ENCODE measurements around the gene PHGDH. TPM values are rescaled to one million over a fixed set of nuclear protein-coding genes. Genes with fewer than 3 reads are reported as not detected.
A peak's percentile ranks its signal among the peaks of the same experiment; 100 is the strongest.

The PHGDH gene
- 100 to 1,000 TPM; 147 to 156 TPM for total RNA-seq

DNA sequence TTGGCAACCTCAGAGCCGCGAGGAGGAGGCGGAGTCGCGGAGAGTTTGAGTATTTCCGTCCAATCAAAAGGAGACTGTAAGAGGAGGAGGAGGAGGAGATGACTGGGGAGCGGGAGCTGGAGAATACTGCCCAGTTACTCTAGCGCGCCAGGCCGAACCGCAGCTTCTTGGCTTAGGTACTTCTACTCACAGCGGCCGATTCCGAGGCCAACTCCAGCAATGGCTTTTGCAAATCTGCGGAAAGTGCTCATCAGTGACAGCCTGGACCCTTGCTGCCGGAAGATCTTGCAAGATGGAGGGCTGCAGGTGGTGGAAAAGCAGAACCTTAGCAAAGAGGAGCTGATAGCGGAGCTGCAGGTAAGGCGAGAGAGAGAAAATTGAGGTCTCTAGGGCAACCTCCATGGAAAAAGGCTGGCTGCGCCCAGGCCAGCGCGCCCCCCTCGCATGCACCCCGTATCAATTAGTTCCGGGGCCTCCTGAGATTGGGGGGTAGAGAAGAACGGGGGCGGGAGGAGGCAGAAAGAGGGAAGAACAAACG lies at the start of gene PHGDH:
TSS of gene PHGDH (plus strand) at position 131 of the 538 bp plus-strand sequence. CDS start at position 220, 89 bp downstream.
- peak within 1 kb of the TSS; percentile 95 for H3K27ac Mint-ChIP-seq
- ATAC-seq (ENCODE audit: low read depth): peak; percentile 81
- H3K9me3 Mint-ChIP-seq: no peaks in the 10 kb centered on the region
- POLR2A ChIA-PET: interaction anchor here (0.7 to 1.2 kb wide), 7 partner anchors 12 to 464 kb away, joined by 3 to 4 read pairs (median 3); partner anchors contain the start of gene SEC22B
- peak within 1 kb of the TSS; percentile 98 for H3K4me3 Mint-ChIP-seq
- peaks cover 43% of the 10 kb centered on the region for H3K4me1 Mint-ChIP-seq
- peak; percentile 70 for DNase-seq
- peaks cover 15% of the 10 kb centered on the region for H3K27me3 Mint-ChIP-seq
- peaks cover 15% of the 10 kb centered on the region for H3K36me3 Mint-ChIP-seq

DNA sequence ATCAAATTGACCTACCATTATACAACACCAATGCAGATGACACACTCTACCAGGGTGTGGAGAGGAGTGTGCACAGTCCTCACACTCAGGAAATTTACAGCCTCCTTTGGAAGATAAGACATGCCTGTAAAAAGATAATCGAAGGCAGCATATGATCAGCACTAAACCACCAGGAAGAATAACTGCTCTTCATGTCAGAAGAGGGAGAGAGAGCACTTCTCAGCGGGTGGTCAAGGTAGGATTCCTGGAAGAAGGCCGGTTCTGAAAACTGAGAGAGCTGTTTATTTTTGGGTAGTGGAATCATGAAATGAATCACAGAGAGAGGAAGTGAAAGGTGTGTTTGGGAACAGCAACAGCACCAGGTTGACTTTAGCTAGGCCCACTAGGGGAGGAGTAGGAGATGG lies 49.7 kb upstream of the PHGDH start:
- Mint-ChIP-seq H3K27ac (no peak overlapping the region), H3K4me3 (no peak overlapping the region), H3K9me3 (no peaks in the 10 kb centered on the region), H3K36me3 (no peaks in the 10 kb centered on the region), H3K27me3 (peaks cover 36% of the 10 kb centered on the region), H3K4me1 (peaks cover 2% of the 10 kb centered on the region)
- ATAC-seq (ENCODE audit: low read depth): no peak
- POLR2A ChIA-PET: no interaction called here
- DNase-seq: no peak

DNA sequence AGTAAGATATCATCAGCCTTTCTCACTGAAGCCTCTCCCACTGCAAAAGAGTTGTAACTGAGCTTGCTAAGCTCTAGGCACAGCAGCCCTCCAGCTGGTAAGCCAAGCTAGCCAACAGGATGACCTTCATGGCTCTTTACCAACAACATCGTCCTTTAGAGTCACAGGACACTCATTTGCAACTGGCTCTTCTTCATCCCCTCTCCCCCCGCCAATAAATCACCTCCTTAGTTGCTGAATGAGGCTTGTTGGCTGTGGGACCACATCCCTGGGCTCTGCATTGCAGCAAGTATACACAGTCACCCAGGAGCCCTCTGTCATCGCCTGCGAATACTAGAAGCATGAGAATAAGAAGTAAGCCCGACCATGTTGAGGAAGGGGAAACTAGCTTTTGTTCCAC lies 47.7 kb upstream of the PHGDH start:
- Mint-ChIP-seq H3K27ac (no peak overlapping the region), H3K9me3 (no peaks in the 10 kb centered on the region), H3K36me3 (no peaks in the 10 kb centered on the region), H3K4me1 (peaks cover 2% of the 10 kb centered on the region), H3K4me3 (no peak overlapping the region), H3K27me3 (peaks cover 36% of the 10 kb centered on the region)
- POLR2A ChIA-PET: no interaction called here
- ATAC-seq (ENCODE audit: low read depth): no peak
- DNase-seq: no peak

- POLR2A ChIA-PET: interaction anchor here (0.7 kb wide), 1 partner anchor 100 kb away, joined by 3 read pairs; no protein-coding TSS in a partner anchor
- DNase-seq (no peak), ATAC-seq (ENCODE audit: low read depth) (no peak)
- no peaks in the 10 kb centered on the region for H3K36me3 Mint-ChIP-seq
- no peak overlapping the region for H3K4me3 Mint-ChIP-seq
- peaks cover 37% of the 10 kb centered on the region for H3K27me3 Mint-ChIP-seq
- no peak overlapping the region for H3K27ac Mint-ChIP-seq
- H3K9me3 Mint-ChIP-seq: no peaks in the 10 kb centered on the region
- H3K4me1 Mint-ChIP-seq: peaks cover 2% of the 10 kb centered on the region
Measured at GRCh38 chr1:119667173-119667572, 44.6 kb upstream of the PHGDH start.

DNA sequence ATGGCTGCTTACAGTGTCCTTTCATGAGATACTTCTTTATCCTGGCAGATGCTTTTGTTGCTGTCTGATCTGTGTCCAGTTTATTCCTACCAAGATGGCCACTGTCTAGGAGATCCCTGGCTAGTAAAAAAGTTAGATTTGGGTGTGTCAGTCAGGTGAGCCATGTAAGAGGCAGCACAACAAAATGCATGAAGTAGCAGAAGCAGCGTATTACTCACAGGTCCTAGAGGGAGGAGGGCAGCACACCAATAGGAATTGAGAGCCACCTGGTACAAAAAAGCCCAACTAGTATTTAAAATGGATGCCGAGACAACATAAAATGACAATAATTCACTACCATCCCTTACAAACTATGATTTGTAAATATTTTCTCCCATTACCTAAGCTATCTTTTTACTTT lies 40.8 kb upstream of the PHGDH start:
- Mint-ChIP-seq H3K4me1 (peaks cover 5% of the 10 kb centered on the region), H3K27ac (no peak overlapping the region), H3K4me3 (no peak overlapping the region), H3K27me3 (peaks cover 30% of the 10 kb centered on the region), H3K36me3 (no peaks in the 10 kb centered on the region), H3K9me3 (no peaks in the 10 kb centered on the region)
- ATAC-seq (ENCODE audit: low read depth) (no peak), DNase-seq (no peak)
- POLR2A ChIA-PET: no interaction called here

- no peaks in the 10 kb centered on the region for H3K36me3 Mint-ChIP-seq
- ATAC-seq (ENCODE audit: low read depth) (no peak), DNase-seq (no peak)
- POLR2A ChIA-PET: no interaction called here
- no peak overlapping the region for H3K27ac Mint-ChIP-seq
- no peaks in the 10 kb centered on the region for H3K9me3 Mint-ChIP-seq
- H3K4me1 Mint-ChIP-seq: peaks cover 5% of the 10 kb centered on the region
- no peak overlapping the region for H3K4me3 Mint-ChIP-seq
- peaks cover 26% of the 10 kb centered on the region for H3K27me3 Mint-ChIP-seq
Measured at GRCh38 chr1:119673171-119673940, 38.4 kb upstream of the PHGDH start.

GRCh38 chr1:119674111-119674526 lies 37.6 kb upstream of the PHGDH start:
- POLR2A ChIA-PET: no interaction called here
- no peak overlapping the region for H3K27ac Mint-ChIP-seq
- H3K36me3 Mint-ChIP-seq: no peaks in the 10 kb centered on the region
- H3K27me3 Mint-ChIP-seq: peaks cover 28% of the 10 kb centered on the region
- peaks cover 5% of the 10 kb centered on the region for H3K4me1 Mint-ChIP-seq
- ATAC-seq (ENCODE audit: low read depth) (no peak), DNase-seq (no peak)
- no peak overlapping the region for H3K4me3 Mint-ChIP-seq
- H3K9me3 Mint-ChIP-seq: no peaks in the 10 kb centered on the region

- Mint-ChIP-seq H3K9me3 (no peaks in the 10 kb centered on the region), H3K4me3 (no peak overlapping the region), H3K27me3 (peaks cover 31% of the 10 kb centered on the region), H3K36me3 (no peaks in the 10 kb centered on the region), H3K4me1 (peaks cover 5% of the 10 kb centered on the region), H3K27ac (no peak overlapping the region)
- DNase-seq: no peak
- ATAC-seq (ENCODE audit: low read depth): no peak
- POLR2A ChIA-PET: no interaction called here
Measured at GRCh38 chr1:119674835-119675289, 36.9 kb upstream of the PHGDH start.

- peak; percentile 33 for DNase-seq
- Mint-ChIP-seq H3K4me1 (peaks cover 5% of the 10 kb centered on the region), H3K27ac (no peak overlapping the region), H3K9me3 (no peaks in the 10 kb centered on the region), H3K27me3 (peaks cover 30% of the 10 kb centered on the region), H3K4me3 (peak overlapping the region; percentile 57), H3K36me3 (no peaks in the 10 kb centered on the region)
- peak; percentile 47 for ATAC-seq (ENCODE audit: low read depth)
- POLR2A ChIA-PET: interaction anchor here (1.2 kb wide), 1 partner anchor 36 kb away, joined by 3 read pairs; the partner anchor contains the start of gene PHGDH
Measured at GRCh38 chr1:119675349-119676345, 36.1 kb upstream of the PHGDH start.

- ATAC-seq (ENCODE audit: low read depth) (no peak), DNase-seq (no peak)
- Mint-ChIP-seq H3K27ac (no peak overlapping the region), H3K27me3 (peaks cover 26% of the 10 kb centered on the region), H3K4me3 (no peak overlapping the region), H3K9me3 (no peaks in the 10 kb centered on the region), H3K36me3 (no peaks in the 10 kb centered on the region), H3K4me1 (peaks cover 5% of the 10 kb centered on the region)
- POLR2A ChIA-PET: no interaction called here
Measured at GRCh38 chr1:119676571-119677206, 35.0 kb upstream of the PHGDH start.

DNA sequence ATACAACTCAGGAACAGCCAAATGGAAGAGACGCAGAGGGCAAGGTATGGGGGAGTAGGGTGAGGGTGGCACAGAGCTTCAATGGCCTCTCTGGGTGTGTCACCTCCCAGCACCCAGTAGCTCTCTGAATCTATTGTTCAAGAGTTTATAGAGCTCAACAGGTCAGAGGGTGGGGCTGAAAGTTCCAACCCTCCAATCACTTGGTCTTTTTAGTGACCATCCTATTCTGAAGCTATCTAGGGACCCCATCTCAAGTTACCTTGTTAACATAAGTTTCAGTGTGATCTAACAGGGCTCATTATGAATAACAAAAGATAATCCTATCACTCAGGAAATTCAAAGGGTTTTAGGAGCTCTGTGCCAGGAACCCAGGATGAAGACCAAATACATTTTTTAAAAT lies 32.5 kb upstream of the PHGDH start:
- Mint-ChIP-seq H3K4me1 (peaks cover 5% of the 10 kb centered on the region), H3K4me3 (no peak overlapping the region), H3K36me3 (no peaks in the 10 kb centered on the region), H3K9me3 (no peaks in the 10 kb centered on the region), H3K27me3 (peaks cover 17% of the 10 kb centered on the region), H3K27ac (no peak overlapping the region)
- DNase-seq: no peak
- POLR2A ChIA-PET: no interaction called here
- no peak for ATAC-seq (ENCODE audit: low read depth)

GRCh38 chr1:119680193-119680592 lies 31.5 kb upstream of the PHGDH start:
- Mint-ChIP-seq H3K27me3 (peaks cover 14% of the 10 kb centered on the region), H3K4me3 (no peak overlapping the region), H3K27ac (no peak overlapping the region), H3K9me3 (no peaks in the 10 kb centered on the region), H3K36me3 (no peaks in the 10 kb centered on the region), H3K4me1 (peaks cover 5% of the 10 kb centered on the region)
- ATAC-seq (ENCODE audit: low read depth) (no peak), DNase-seq (no peak)
- POLR2A ChIA-PET: no interaction called here

DNA sequence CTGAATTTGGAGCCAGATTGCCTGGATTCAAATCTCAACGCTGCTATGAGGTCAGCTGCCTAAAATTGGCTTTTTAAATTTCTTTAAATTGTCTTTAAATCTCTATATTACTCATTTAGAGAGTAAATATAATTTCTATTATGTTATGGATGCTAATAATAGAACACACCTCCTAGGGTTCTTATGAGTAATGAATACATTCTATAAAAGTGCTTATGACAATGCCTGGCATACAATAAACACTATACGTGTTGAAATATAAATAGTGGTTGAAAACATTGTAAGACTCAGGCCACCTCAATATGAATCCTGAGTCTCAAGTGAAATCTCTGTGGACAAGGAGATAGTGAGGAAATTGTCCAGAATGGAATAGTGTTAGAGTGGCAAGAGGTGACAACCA lies 31.0 kb upstream of the PHGDH start:
- ATAC-seq (ENCODE audit: low read depth) (no peak), DNase-seq (no peak)
- no peak overlapping the region for H3K4me3 Mint-ChIP-seq
- H3K9me3 Mint-ChIP-seq: no peaks in the 10 kb centered on the region
- no peak overlapping the region for H3K27ac Mint-ChIP-seq
- POLR2A ChIA-PET: no interaction called here
- no peaks in the 10 kb centered on the region for H3K36me3 Mint-ChIP-seq
- peaks cover 14% of the 10 kb centered on the region for H3K27me3 Mint-ChIP-seq
- peaks cover under 1% of the 10 kb centered on the region for H3K4me1 Mint-ChIP-seq

All from activated naive CD8-positive, alpha-beta T cell treated with anti-CD3 and anti-CD28 coated beads, Interleukin-2, amount 10 ng/mL, durations not matched to agents 7 days and 5 days (primary cell).